ENCODE data around the gene NTRK2.

DNA sequence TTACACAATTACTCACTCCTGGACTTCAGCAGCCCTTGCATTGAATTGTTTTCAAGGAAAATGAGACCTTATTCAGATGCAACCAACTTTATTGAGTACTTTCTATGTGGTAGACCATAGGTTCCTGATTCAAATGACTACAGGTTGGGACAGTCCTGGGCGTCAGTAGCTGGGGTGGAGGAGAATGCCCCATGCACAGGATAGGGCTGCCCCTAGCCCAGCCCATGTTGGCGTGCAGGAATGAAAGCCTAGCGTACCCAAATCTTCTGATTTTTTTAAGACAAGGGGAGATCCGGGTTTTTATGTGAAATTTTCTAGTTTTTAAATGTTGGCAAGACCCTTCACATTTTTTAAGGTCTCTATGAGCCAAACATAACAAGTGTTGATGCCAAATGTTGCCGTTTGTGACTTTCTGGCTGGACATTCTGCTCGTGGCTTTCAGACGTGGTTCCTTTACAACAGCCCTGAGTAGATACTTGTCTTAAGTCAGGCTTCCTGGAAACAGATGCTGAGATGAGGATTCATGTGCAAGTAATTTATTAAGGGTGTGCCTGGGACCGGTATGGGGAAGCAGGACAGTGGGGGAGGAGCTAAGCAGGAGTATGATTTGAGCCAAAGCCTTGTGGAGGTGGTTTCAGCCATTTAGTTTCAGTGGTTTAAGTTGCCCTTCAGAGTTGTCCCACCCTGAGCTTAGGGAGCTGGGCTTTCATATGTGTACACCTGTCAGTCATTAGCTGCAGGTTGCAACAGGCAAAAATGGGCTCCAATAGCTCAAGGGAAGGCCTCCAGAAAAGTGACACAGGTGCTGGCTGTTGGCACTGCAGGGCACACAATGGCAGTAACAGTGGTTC lies 154.1 kb downstream of the NTRK2 start:
- TF ChIP-seq EP300 (IDR thresholded peaks at IDR 0.05) (no peak), POLR2A (IDR thresholded peaks at IDR 0.05) (no peak)
- TF ChIP-seq, protein P1, sequence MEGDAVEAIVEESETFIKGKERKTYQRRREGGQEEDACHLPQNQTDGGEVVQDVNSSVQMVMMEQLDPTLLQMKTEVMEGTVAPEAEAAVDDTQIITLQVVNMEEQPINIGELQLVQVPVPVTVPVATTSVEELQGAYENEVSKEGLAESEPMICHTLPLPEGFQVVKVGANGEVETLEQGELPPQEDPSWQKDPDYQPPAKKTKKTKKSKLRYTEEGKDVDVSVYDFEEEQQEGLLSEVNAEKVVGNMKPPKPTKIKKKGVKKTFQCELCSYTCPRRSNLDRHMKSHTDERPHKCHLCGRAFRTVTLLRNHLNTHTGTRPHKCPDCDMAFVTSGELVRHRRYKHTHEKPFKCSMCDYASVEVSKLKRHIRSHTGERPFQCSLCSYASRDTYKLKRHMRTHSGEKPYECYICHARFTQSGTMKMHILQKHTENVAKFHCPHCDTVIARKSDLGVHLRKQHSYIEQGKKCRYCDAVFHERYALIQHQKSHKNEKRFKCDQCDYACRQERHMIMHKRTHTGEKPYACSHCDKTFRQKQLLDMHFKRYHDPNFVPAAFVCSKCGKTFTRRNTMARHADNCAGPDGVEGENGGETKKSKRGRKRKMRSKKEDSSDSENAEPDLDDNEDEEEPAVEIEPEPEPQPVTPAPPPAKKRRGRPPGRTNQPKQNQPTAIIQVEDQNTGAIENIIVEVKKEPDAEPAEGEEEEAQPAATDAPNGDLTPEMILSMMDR (IDR thresholded peaks at IDR 0.05) = no peak

Measured in suprapubic skin (tissue), 3 donors.